ENCODE data around the gene RAP1GAP2.

Gene RAP1GAP2

GRCh38 chr17:2924211-2924610 lies 128.0 kb downstream of the RAP1GAP2 start:
- no peak for DNase-seq

- no peak for DNase-seq
These were observed 128.8 kb downstream of the RAP1GAP2 start for GRCh38 chr17:2925011-2925410.

- no peak for DNase-seq
These were observed 129.9 kb downstream of the RAP1GAP2 start for GRCh38 chr17:2926019-2926650.

- no peak for DNase-seq
These were observed 132.2 kb downstream of the RAP1GAP2 start for GRCh38 chr17:2928294-2928890.

DNA sequence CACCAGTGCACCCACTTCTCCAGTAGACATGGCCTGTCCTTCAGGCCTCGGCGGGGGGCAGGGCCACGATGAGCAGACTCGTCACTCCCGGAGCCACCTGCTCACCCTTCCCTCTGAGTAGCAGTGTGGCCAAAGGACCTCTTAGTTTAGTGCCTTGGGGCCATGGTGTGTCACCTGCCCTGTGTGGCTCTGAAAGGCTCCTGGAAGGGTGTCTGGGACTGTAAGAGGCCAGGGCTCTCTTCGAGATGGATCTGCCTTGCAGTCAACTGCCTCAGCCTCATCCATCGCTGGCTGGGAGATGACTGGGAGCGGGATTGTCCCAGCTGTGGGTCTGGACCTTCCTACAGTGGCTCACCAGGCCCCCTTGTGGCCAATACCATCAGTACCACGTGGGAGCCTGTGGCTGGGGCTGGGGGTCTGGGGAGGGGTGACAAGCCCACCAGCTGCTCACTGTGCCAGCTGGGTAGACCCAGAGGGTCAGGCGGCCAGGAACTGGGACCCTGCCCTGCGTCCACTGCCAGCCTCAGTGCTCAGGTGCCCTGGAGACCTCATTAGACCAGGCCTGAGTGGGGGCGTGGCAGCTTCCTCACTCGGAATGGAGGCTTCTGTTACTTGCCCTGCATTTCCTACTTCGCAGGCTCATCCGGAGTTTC lies 133.8 kb downstream of the RAP1GAP2 start:
- DNase-seq = peak in 1 of 5 donors; percentile 2

DNA sequence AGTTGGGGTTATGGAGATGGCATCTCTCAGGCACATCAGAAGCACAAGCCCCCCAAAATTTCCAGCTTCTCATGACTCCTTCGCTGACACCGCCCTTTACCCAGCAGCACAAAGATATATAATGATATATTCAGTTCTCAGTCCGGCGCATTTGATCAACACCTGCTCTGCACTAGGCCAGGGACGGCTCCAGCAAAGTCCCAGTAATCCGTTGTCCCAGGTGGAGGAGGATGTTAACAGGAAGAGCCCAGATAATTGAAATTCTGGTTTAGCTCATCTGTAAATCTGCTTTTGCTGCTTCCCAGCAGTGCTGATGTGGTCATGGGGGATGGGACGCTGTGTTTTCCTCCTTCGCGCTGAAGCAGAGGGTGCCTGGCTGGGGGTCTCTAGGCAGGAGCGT lies 135.6 kb downstream of the RAP1GAP2 start:
- no peak for DNase-seq

DNA sequence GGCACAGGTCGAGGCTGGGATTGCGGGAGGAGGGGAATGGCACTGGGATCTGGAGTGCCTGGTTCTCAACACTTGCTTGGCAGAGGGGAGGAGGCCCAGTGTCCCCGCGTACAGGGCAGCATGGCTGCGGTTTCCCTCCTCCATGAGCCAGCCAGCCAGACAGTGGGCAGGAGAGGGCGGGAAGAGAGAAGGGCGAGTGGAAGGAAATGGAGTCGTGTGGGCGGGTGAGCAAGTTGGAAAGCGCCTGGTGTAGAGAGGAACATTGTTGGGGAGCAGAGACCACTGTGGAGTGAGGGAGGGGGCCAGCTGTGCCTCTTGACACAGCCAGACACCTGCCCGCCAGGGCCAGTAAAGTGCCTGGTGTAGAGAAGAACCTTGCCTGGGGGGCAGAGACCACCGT lies 136.7 kb downstream of the RAP1GAP2 start:
- no peak for DNase-seq

GRCh38 chr17:2933606-2934005 lies 137.4 kb downstream of the RAP1GAP2 start:
- no peak for DNase-seq

DNA sequence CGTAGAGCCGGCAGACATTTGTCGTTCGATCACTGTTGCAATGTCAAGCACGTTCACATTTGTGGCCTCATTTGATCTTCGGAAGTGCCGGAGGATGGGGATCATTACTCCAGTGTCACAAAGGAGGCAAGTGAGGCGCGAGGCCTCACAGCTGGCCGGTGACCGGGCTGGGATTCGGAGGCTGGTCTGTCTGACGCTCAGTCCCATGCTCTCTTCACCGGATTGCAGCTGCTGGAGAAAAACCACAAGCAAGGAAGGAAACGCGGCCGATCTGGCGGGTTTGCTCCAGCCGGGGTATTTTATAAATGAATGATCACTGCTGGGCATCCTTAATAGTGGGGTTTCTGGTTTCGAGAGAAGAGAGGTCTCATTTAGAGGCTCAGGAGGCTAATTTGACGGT lies 139.4 kb downstream of the RAP1GAP2 start:
- no peak for DNase-seq

DNA sequence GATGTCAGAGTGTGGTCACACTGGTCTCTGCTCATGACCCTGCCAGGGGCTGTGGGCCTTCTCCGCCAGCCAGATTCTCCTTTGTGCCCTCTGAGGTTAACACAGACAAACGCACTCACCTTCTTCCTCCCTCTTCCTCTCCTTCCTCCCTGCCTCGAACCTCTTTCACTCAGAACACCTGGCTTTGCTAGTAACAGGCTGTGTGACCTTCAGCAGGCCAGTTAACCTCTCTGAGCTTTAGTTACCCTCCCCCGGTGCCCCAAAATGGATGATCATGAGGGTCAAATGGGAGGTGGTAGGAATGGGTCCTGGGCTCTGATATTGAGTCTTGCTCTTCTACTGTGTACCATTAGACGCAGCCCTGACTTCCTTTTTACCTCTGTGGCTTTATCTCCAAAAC lies 140.1 kb downstream of the RAP1GAP2 start:
- no peak for DNase-seq

DNA sequence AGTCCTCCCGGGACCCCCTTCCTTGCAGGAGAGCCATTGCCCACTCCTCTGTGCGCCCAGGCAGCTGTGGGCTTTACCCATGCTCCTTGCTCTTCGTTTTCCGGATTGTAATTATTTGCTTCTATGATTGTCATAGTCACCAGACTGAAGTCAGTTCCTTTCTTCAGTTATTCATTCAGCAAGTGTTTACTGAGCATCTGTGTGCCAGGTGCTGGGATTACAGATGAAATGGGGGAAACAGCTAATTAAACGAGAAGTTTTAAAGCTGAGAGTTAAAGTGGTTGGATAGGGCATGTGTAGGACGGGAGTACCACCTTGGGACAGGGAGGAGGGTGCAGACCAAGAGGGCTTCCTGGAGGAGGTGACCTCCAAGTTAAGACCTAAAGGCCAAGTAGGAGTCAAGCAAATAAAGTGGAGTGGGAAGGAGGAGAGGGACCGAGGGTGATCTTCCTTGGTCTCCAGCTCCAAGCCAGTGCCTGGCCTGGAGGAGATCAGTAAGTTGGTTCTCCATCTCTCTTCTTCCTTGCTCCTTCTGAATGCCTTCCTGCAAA lies 140.6 kb downstream of the RAP1GAP2 start:
- no peak for DNase-seq

GRCh38 chr17:2937331-2938003 lies 141.2 kb downstream of the RAP1GAP2 start:
- no peak for DNase-seq

DNA sequence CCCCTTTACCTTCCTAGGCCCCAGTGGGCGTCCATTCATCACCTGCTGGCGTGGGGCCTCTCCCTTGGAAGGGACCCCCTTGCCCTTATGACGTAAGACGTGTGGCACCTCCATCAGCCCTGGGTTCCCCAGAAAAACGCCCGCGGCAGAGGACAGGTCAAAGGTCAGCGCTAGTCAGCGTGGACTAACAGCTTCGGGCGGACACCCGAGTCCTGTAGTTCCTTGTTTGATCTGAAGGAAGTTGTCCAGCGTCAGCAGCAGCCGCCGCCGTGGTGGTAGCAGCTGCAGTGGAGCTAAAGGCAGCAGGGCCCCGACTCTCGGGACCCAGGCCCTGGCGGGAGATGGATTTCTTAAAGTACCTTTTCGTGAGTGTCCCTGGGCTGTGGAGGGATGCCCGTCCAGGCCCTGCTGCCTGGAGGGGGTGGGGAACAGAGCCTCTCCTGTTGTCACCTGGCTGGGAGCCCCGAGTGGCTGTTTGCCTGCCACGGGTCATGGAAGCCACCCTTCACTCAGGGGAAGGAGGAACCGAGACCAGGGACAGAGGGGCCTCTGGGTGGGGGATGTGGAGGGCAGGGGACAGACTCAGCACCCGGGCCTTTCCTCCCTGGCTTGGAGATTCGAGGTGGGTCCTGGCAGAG lies 143.6 kb downstream of the RAP1GAP2 start:
- DNase-seq = no peak

- no peak for DNase-seq
These were observed 144.1 kb downstream of the RAP1GAP2 start for GRCh38 chr17:2940352-2940751.

- DNase-seq = no peak
These were observed 147.7 kb downstream of the RAP1GAP2 start for GRCh38 chr17:2943981-2944380.

GRCh38 chr17:2945299-2945698 lies 149.1 kb downstream of the RAP1GAP2 start:
- DNase-seq = no peak

DNA sequence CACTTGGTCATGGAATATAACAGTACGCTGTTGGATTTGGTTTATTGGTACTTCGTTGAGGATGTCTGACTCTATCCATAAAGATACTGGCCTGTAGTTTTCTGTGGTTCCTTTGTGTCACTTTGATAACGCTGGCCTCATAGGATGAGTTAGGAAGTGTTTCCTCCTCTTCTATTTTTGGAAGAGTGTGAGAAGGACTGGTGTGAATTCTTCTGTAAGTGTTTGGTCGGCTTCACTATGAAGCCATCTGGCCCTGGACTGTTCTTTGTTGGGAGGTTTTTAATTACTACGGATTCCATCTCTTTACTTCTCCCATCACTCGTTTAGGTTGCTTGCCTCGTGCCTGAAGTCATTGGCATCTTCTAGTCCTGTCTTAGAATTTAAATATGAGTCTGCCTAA lies 149.9 kb downstream of the RAP1GAP2 start:
- no peak for DNase-seq

- DNase-seq = no peak
These were observed 151.3 kb downstream of the RAP1GAP2 start for GRCh38 chr17:2947588-2947950.

GRCh38 chr17:2947996-2948550 lies 151.8 kb downstream of the RAP1GAP2 start:
- DNase-seq = no peak

DNA sequence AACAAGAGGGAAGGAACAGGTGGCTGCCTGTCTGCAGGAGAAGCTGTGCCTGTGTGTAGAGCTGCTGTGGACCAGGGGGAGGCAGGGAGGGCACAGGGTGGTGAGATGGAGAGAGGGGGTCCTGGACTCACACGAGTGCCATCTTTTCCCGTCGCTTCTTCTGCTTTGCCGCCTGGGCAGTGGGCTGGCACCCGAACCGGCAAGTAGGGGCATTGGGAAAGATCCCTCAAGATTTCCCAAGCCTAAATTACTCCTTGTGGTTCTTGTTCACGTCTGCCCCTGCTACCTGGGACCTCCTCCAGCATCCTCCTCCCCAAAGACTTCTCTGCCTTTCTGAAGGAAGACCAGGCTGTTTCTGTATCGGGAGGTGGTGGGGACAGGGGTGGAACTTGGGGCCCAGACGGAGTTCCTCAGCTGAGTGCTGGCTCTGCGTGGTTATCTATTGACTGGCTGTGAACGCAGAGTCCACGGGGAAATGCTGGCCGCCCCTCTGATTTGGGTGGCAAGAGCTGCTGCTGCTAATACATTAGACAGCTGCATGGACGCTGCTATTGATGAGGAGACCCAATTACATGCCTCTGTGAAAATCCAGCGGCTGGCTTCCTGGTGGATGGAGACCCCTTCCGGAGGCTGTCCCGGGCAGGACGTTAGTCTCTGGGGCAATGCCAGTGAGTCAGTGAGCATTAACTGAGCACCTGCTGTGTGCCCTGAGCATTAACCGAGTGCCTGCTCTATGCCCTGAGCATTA lies 152.7 kb downstream of the RAP1GAP2 start:
- DNase-seq = no peak

DNA sequence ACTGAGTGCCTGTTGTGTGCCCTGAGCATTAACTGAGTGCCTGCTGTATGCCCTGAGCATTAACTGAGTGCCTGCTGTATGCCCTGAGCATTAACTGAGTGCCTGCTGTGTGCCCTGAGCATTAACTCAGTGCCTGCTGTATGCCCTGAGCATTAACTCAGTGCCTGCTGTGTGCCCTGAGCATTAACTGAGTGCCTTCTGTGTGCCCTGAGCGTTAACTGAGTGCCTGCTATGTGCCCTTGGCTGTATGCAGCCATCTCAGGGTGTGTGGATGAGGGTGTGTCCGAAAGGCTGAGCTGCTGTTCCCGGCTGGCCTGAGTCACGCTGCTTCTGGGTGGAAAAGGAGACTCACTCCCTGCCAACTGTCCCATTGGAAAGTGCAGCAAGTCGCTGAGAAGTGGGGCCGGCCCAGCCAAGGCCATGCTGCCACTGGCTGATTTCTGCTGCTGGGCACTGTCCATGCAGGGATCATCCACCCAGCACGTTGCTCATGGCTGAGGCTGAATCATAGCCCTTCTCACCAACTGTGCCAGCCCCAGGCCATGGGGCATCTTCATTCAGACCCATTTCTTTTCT lies 153.3 kb downstream of the RAP1GAP2 start:
- no peak for DNase-seq

DNA sequence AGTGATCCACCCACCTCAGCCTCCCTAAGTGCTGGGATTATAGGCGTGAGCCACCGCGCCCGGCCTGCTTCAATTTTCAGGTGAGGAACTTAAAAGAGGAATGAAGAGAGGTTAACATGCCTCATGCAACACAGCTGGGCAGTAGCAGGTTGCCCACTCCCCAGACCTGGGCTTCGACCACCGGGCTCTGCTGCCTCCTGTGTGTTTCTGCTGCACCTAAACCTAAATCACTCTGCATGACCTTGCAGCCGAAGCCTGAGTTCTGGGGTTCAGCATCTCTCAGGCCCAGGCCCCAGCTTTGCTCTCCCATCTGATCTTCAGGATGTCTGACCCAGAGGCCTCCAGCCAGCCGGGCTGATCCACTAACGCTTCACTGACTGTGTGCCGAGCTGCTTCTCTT lies 154.6 kb downstream of the RAP1GAP2 start:
- no peak for DNase-seq

Measured in T-helper 1 cell (primary cell).